Measurements from ENCODE around the gene CNNM3.

GRCh38 chr2:96882906-96883305, 66.8 kb downstream of the CNNM3 start:
- TF ChIP-seq CTCF (IDR thresholded peaks at IDR 0.05) (no peak), POLR2AphosphoS5 (IDR thresholded peaks at IDR 0.05; ENCODE audit: insufficient read depth in 1 of 2, low read depth in 1 of 2) (no peak), POLR2A (IDR thresholded peaks at IDR 0.05) (no peak)
